Stomach (tissue), 4 donors: Measurements from ENCODE around the gene PLA2G5.

Source experiments
- CTCF ChIP-seq, 7 experiments: fragments of 450-650 bp in 4 of 7; fragments of 200-600 bp in 3 of 7; sonication (generic) in 3 of 7; IDR thresholded peaks; one replicate each; pipeline ENCODE4 v1.5.1; 2016 to 2019; ENCODE audit warnings: antibody characterized with exemption in 7 of 7, control low read depth in 2 of 7, mild to moderate bottlenecking in 1 of 7
- EP300 ChIP-seq: sonication (generic); formaldehyde crosslinking; IDR thresholded peaks from one replicate; pipeline ENCODE4 v1.6.1; 2017; ENCODE audit warnings: antibody characterized with exemption
- POLR2A ChIP-seq, 4 donors: fragments of 450-650 bp; IDR thresholded peaks; one replicate each; pipeline ENCODE4 v1.6.1; 2016; ENCODE audit warnings: antibody characterized with exemption in 4 of 4, control low read depth in 2 of 4, mild to moderate bottlenecking in 1 of 4, moderate library complexity in 1 of 4
- POLR2AphosphoS5 ChIP-seq, 3 donors: sonication (generic); formaldehyde crosslinking; IDR thresholded peaks; one replicate each; pipeline ENCODE4 v1.6.1; 2016; ENCODE audit warnings: antibody characterized with exemption in 3 of 3

GRCh38 chr1:20078711-20079110, 8.7 kb downstream of the PLA2G5 start:
- TF ChIP-seq CTCF (IDR thresholded peaks at IDR 0.05) (no peak), POLR2AphosphoS5 (IDR thresholded peaks at IDR 0.05) (no peak), POLR2A (IDR thresholded peaks at IDR 0.05) (no peak), EP300 (no peak)
